Stomach (tissue), 4 donors: ENCODE results near the gene ARID1B.

Source experiments
- CTCF ChIP-seq, 7 experiments: fragments of 450-650 bp in 4 of 7; fragments of 200-600 bp in 3 of 7; sonication (generic) in 3 of 7; IDR thresholded peaks; one replicate each; pipeline ENCODE4 v1.5.1; 2016 to 2019; ENCODE audit warnings: antibody characterized with exemption in 7 of 7, control low read depth in 2 of 7, mild to moderate bottlenecking in 1 of 7
- POLR2AphosphoS5 ChIP-seq, 3 donors: sonication (generic); formaldehyde crosslinking; IDR thresholded peaks; one replicate each; pipeline ENCODE4 v1.6.1; 2016; ENCODE audit warnings: antibody characterized with exemption in 3 of 3

DNA sequence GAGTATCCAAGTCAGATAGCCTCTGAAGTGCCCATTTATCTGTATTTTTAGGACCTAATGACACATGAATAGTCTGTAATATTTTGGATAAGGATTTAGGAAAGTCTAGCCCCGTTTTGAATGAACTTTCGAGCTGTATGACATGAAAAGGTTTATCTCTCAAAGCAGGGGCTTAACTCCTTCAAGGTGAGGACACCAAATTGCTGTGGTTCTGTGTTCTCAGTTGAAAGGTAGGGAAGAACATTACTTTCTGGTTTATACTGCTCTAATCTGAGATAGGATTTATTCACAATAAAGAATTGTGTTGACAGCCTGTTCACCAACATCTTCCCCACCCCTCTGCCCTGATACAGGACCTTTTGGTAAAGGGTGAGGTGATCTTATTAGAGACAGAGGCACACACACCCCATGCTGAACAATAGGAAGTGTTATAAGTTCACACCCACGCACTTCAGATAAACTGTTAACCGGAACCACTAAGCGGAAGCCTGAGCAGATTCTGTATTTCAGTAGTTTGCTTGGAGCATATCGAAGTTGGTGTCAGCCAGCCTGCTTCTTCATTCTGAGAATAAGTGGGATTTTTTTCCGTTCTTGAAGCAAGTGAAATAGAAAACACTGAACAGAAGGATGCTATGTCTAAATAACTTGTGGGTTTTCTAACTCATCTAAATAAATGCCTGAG, 322.9 kb downstream of the ARID1B start:
- TF ChIP-seq CTCF (IDR thresholded peaks at IDR 0.05) = no peak
- peak in 1 of 3 donors; percentile 30 for TF ChIP-seq POLR2AphosphoS5 (IDR thresholded peaks at IDR 0.05)
